ENCODE results near the gene GRIN2A.
A peak's percentile ranks its signal among the peaks of the same experiment; 100 is the strongest.

Gene GRIN2A

DNA sequence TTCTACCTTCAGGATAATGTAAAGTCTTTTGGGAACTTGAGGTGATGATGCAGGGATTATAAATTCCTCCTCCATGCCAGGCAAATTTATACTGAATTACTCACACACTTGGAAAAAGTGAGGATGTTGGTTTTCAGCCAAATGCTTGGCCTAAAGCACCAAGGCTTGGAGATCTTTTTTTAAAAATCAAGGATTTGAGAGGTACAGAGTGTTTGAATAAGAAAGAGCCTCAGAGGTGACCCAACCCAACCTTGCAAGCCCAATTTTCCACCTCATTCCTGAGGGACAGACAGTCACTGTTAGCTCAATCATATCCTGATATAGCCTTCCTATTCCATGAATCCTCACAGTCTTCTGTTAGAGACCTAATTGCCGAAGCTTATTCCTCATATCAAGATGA, 14.0 kb downstream of the GRIN2A start:
- TF ChIP-seq, protein P1, sequence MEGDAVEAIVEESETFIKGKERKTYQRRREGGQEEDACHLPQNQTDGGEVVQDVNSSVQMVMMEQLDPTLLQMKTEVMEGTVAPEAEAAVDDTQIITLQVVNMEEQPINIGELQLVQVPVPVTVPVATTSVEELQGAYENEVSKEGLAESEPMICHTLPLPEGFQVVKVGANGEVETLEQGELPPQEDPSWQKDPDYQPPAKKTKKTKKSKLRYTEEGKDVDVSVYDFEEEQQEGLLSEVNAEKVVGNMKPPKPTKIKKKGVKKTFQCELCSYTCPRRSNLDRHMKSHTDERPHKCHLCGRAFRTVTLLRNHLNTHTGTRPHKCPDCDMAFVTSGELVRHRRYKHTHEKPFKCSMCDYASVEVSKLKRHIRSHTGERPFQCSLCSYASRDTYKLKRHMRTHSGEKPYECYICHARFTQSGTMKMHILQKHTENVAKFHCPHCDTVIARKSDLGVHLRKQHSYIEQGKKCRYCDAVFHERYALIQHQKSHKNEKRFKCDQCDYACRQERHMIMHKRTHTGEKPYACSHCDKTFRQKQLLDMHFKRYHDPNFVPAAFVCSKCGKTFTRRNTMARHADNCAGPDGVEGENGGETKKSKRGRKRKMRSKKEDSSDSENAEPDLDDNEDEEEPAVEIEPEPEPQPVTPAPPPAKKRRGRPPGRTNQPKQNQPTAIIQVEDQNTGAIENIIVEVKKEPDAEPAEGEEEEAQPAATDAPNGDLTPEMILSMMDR (conservative IDR thresholded peaks at IDR 0.05; ENCODE audit: control insufficient read depth, insufficient read depth, low read depth, low read length), result no peak
- H3K4me3 ChIP-seq (ENCODE audit: control insufficient read depth, low read depth, low read length), result no peak overlapping the region
- DNase-seq (ENCODE audit: low read depth), result peak; percentile 69

- DNase-seq (ENCODE audit: low read depth), result no peak
- no peak overlapping the region for H3K4me3 ChIP-seq (ENCODE audit: control insufficient read depth, low read depth, low read length)
- TF ChIP-seq, protein P1 (conservative IDR thresholded peaks at IDR 0.05; ENCODE audit: control insufficient read depth, insufficient read depth, low read depth, low read length), result no peak
Measured at GRCh38 chr16:10165643-10166042, 16.6 kb downstream of the GRIN2A start.

- H3K4me3 ChIP-seq (ENCODE audit: control insufficient read depth, low read depth, low read length), result no peak overlapping the region
- TF ChIP-seq, protein P1 (conservative IDR thresholded peaks at IDR 0.05; ENCODE audit: control insufficient read depth, insufficient read depth, low read depth, low read length), result no peak
- DNase-seq (ENCODE audit: low read depth), result no peak
Measured at GRCh38 chr16:10162981-10163380, 19.2 kb downstream of the GRIN2A start.

- no peak for DNase-seq (ENCODE audit: low read depth)
- TF ChIP-seq, protein P1 (conservative IDR thresholded peaks at IDR 0.05; ENCODE audit: control insufficient read depth, insufficient read depth, low read depth, low read length), result no peak
- H3K4me3 ChIP-seq (ENCODE audit: control insufficient read depth, low read depth, low read length), result no peak overlapping the region
Measured at GRCh38 chr16:10156099-10156498, 26.1 kb downstream of the GRIN2A start.

- no peak overlapping the region for H3K4me3 ChIP-seq (ENCODE audit: control insufficient read depth, low read depth, low read length)
- DNase-seq (ENCODE audit: low read depth), result no peak
- TF ChIP-seq, protein P1 (conservative IDR thresholded peaks at IDR 0.05; ENCODE audit: control insufficient read depth, insufficient read depth, low read depth, low read length), result no peak
Measured at GRCh38 chr16:10154389-10154788, 27.8 kb downstream of the GRIN2A start.

- DNase-seq (ENCODE audit: low read depth), result no peak
- no peak overlapping the region for H3K4me3 ChIP-seq (ENCODE audit: control insufficient read depth, low read depth, low read length)
- TF ChIP-seq, protein P1 (conservative IDR thresholded peaks at IDR 0.05; ENCODE audit: control insufficient read depth, insufficient read depth, low read depth, low read length), result no peak
Measured at GRCh38 chr16:10153985-10154384, 28.2 kb downstream of the GRIN2A start.

DNA sequence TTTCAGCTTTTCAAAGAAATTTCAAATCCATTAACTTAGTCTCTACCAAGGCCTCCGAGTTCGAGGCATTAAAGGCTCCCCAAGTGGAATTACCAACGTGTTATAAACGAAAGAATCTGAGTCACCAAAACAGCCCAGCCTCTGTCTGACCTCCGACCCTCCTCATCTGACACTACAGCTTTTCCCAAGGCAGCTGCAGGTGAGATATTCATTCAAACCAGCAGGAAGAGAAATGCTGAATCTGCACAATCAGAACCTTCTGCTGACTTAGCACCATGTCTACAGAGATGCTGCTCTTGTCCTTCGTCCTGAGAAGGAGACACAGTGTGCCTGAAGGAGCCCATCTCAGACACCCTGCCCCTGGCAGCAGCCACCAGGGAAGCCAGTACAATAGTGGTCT, 30.5 kb downstream of the GRIN2A start:
- DNase-seq (ENCODE audit: low read depth), result no peak
- no peak overlapping the region for H3K4me3 ChIP-seq (ENCODE audit: control insufficient read depth, low read depth, low read length)
- TF ChIP-seq, protein P1 (conservative IDR thresholded peaks at IDR 0.05; ENCODE audit: control insufficient read depth, insufficient read depth, low read depth, low read length), result no peak

All from fibroblast of mammary gland (primary cell).